ENCODE data around the gene DHX36. TPM values are rescaled to one million over a fixed set of nuclear protein-coding genes. Genes with fewer than 3 reads are reported as not detected.
A peak's percentile ranks its signal among the peaks of the same experiment; 100 is the strongest.

The DHX36 gene
- polyA plus RNA-seq (2013, experiment 1 of 2): 74.0 TPM
- polyA plus RNA-seq (2013, experiment 2 of 2): 73.2 TPM

GRCh38 chr3:154323891-154324738 lies at the start of gene DHX36:
Gene DHX36, minus strand, starts transcription at chr3:154324487. Its CDS starts 71 bp downstream, at chr3:154324416.
- Histone ChIP-seq H3K27me3 (ENCODE audit: insufficient read depth, low read length, poor library complexity) (no peaks in the 10 kb centered on the region), H2AK5ac (ENCODE audit: low read length) (no peak within 1 kb of the TSS), H3K4ac (ENCODE audit: low read depth, low read length) (no peak within 1 kb of the TSS), H3K4me2 (ENCODE audit: low read length) (peak within 1 kb of the TSS; percentile 77), H3K4me1 (ENCODE audit: control insufficient read depth, low read depth, low read length) (peaks cover 12% of the 10 kb centered on the region), H4K5ac (ENCODE audit: low read length) (no peak within 1 kb of the TSS), H3K9ac (ENCODE audit: low read length) (peak within 1 kb of the TSS; percentile 92), H3K4me3 (ENCODE audit: low read length) (peak within 1 kb of the TSS; percentile 99), H2BK5ac (ENCODE audit: low read length) (no peak within 1 kb of the TSS), H2BK15ac (replicated peaks; ENCODE audit: low read depth) (peak within 1 kb of the TSS; percentile 36), H2BK120ac (ENCODE audit: low read depth, low read length) (no peak within 1 kb of the TSS), H3K18ac (ENCODE audit: low read length) (peak within 1 kb of the TSS; percentile 64), H3K79me1 (ENCODE audit: low read length) (peaks cover 2% of the 10 kb centered on the region), H3K79me2 (ENCODE audit: control insufficient read depth, insufficient read depth, low read length) (peaks cover 47% of the 10 kb centered on the region), H3K36me3 (ENCODE audit: control insufficient read depth, insufficient read depth, low read length) (no peaks in the 10 kb centered on the region), H3K56ac (ENCODE audit: low read length) (peak within 1 kb of the TSS; percentile 94), H4K8ac (ENCODE audit: low read depth, low read length) (peak within 1 kb of the TSS; percentile 76), H3K27ac (ENCODE audit: low read depth, low read length) (peak within 1 kb of the TSS; percentile 41), H3K23ac (ENCODE audit: low read length) (no peak within 1 kb of the TSS)
- DNase-seq: peak; percentile 95
- no CpG with 5 or more reads among the region's 45 CpGs for WGBS (ENCODE audit: extremely low coverage, insufficient coverage, low lambda C conversion rate)

- Histone ChIP-seq H4K5ac (ENCODE audit: low read length) (no peak overlapping the region), H3K79me1 (ENCODE audit: low read length) (no peaks in the 10 kb centered on the region), H3K56ac (ENCODE audit: low read length) (no peak overlapping the region), H3K27me3 (ENCODE audit: insufficient read depth, low read length, poor library complexity) (no peaks in the 10 kb centered on the region), H3K4me1 (ENCODE audit: control insufficient read depth, low read depth, low read length) (no peaks in the 10 kb centered on the region), H3K4ac (ENCODE audit: low read depth, low read length) (no peak overlapping the region), H2BK120ac (ENCODE audit: low read depth, low read length) (no peak overlapping the region), H4K8ac (ENCODE audit: low read depth, low read length) (no peak overlapping the region), H2BK5ac (ENCODE audit: low read length) (no peak overlapping the region), H3K9ac (ENCODE audit: low read length) (no peak overlapping the region), H3K23ac (ENCODE audit: low read length) (no peak overlapping the region), H3K18ac (ENCODE audit: low read length) (no peak overlapping the region), H3K79me2 (ENCODE audit: control insufficient read depth, insufficient read depth, low read length) (no peaks in the 10 kb centered on the region), H3K4me3 (ENCODE audit: low read length) (no peak overlapping the region), H2AK5ac (ENCODE audit: low read length) (no peak overlapping the region), H3K27ac (ENCODE audit: low read depth, low read length) (no peak overlapping the region), H3K36me3 (ENCODE audit: control insufficient read depth, insufficient read depth, low read length) (no peaks in the 10 kb centered on the region), H2BK15ac (replicated peaks; ENCODE audit: low read depth) (no peak overlapping the region), H3K4me2 (ENCODE audit: low read length) (no peak overlapping the region)
- DNase-seq: peak; percentile 81
- no CpG with 5 or more reads among the region's 3 CpGs for WGBS (ENCODE audit: extremely low coverage, insufficient coverage, low lambda C conversion rate)
Measured at GRCh38 chr3:154367221-154367620, 42.9 kb upstream of the DHX36 start.

GRCh38 chr3:154364849-154365248 lies 40.6 kb upstream of the DHX36 start:
- Histone ChIP-seq H3K27me3 (ENCODE audit: insufficient read depth, low read length, poor library complexity) (no peaks in the 10 kb centered on the region), H3K4me3 (ENCODE audit: low read length) (no peak overlapping the region), H2BK5ac (ENCODE audit: low read length) (no peak overlapping the region), H2AK5ac (ENCODE audit: low read length) (no peak overlapping the region), H3K56ac (ENCODE audit: low read length) (no peak overlapping the region), H4K8ac (ENCODE audit: low read depth, low read length) (no peak overlapping the region), H3K4me1 (ENCODE audit: control insufficient read depth, low read depth, low read length) (no peaks in the 10 kb centered on the region), H4K5ac (ENCODE audit: low read length) (no peak overlapping the region), H3K79me2 (ENCODE audit: control insufficient read depth, insufficient read depth, low read length) (no peaks in the 10 kb centered on the region), H3K79me1 (ENCODE audit: low read length) (no peaks in the 10 kb centered on the region), H3K23ac (ENCODE audit: low read length) (no peak overlapping the region), H2BK15ac (replicated peaks; ENCODE audit: low read depth) (no peak overlapping the region), H3K36me3 (ENCODE audit: control insufficient read depth, insufficient read depth, low read length) (no peaks in the 10 kb centered on the region), H2BK120ac (ENCODE audit: low read depth, low read length) (no peak overlapping the region), H3K18ac (ENCODE audit: low read length) (peak overlapping the region; percentile 64), H3K4me2 (ENCODE audit: low read length) (no peak overlapping the region), H3K4ac (ENCODE audit: low read depth, low read length) (no peak overlapping the region), H3K9ac (ENCODE audit: low read length) (no peak overlapping the region), H3K27ac (ENCODE audit: low read depth, low read length) (no peak overlapping the region)
- no peak for DNase-seq

- Histone ChIP-seq H3K79me2 (ENCODE audit: control insufficient read depth, insufficient read depth, low read length) (no peaks in the 10 kb centered on the region), H3K4me3 (ENCODE audit: low read length) (no peak overlapping the region), H3K18ac (ENCODE audit: low read length) (no peak overlapping the region), H3K4ac (ENCODE audit: low read depth, low read length) (no peak overlapping the region), H3K36me3 (ENCODE audit: control insufficient read depth, insufficient read depth, low read length) (no peaks in the 10 kb centered on the region), H3K4me1 (ENCODE audit: control insufficient read depth, low read depth, low read length) (no peaks in the 10 kb centered on the region), H2BK15ac (replicated peaks; ENCODE audit: low read depth) (no peak overlapping the region), H3K9ac (ENCODE audit: low read length) (no peak overlapping the region), H3K27ac (ENCODE audit: low read depth, low read length) (no peak overlapping the region), H3K4me2 (ENCODE audit: low read length) (no peak overlapping the region), H2BK5ac (ENCODE audit: low read length) (no peak overlapping the region), H3K56ac (ENCODE audit: low read length) (no peak overlapping the region), H3K23ac (ENCODE audit: low read length) (no peak overlapping the region), H2AK5ac (ENCODE audit: low read length) (no peak overlapping the region), H2BK120ac (ENCODE audit: low read depth, low read length) (no peak overlapping the region), H3K27me3 (ENCODE audit: insufficient read depth, low read length, poor library complexity) (no peaks in the 10 kb centered on the region), H3K79me1 (ENCODE audit: low read length) (no peaks in the 10 kb centered on the region), H4K8ac (ENCODE audit: low read depth, low read length) (no peak overlapping the region), H4K5ac (ENCODE audit: low read length) (no peak overlapping the region)
- DNase-seq: no peak
- no CpG with 5 or more reads among the region's 1 CpG for WGBS (ENCODE audit: extremely low coverage, insufficient coverage, low lambda C conversion rate)
Measured at GRCh38 chr3:154361099-154361498, 36.8 kb upstream of the DHX36 start.

- Histone ChIP-seq H3K4me1 (ENCODE audit: control insufficient read depth, low read depth, low read length) (no peaks in the 10 kb centered on the region), H3K79me2 (ENCODE audit: control insufficient read depth, insufficient read depth, low read length) (no peaks in the 10 kb centered on the region), H2BK5ac (ENCODE audit: low read length) (no peak overlapping the region), H3K18ac (ENCODE audit: low read length) (no peak overlapping the region), H4K5ac (ENCODE audit: low read length) (no peak overlapping the region), H2BK120ac (ENCODE audit: low read depth, low read length) (no peak overlapping the region), H2BK15ac (replicated peaks; ENCODE audit: low read depth) (no peak overlapping the region), H2AK5ac (ENCODE audit: low read length) (no peak overlapping the region), H3K4me2 (ENCODE audit: low read length) (no peak overlapping the region), H3K4ac (ENCODE audit: low read depth, low read length) (no peak overlapping the region), H3K56ac (ENCODE audit: low read length) (no peak overlapping the region), H3K23ac (ENCODE audit: low read length) (no peak overlapping the region), H3K36me3 (ENCODE audit: control insufficient read depth, insufficient read depth, low read length) (no peaks in the 10 kb centered on the region), H3K9ac (ENCODE audit: low read length) (no peak overlapping the region), H3K27me3 (ENCODE audit: insufficient read depth, low read length, poor library complexity) (no peaks in the 10 kb centered on the region), H3K79me1 (ENCODE audit: low read length) (no peaks in the 10 kb centered on the region), H3K27ac (ENCODE audit: low read depth, low read length) (no peak overlapping the region), H3K4me3 (ENCODE audit: low read length) (no peak overlapping the region), H4K8ac (ENCODE audit: low read depth, low read length) (no peak overlapping the region)
- WGBS (ENCODE audit: extremely low coverage, insufficient coverage, low lambda C conversion rate): no CpG with 5 or more reads among the region's 1 CpG
- no peak for DNase-seq
Measured at GRCh38 chr3:154356009-154356408, 31.7 kb upstream of the DHX36 start.

GRCh38 chr3:154349223-154349622 lies 24.9 kb upstream of the DHX36 start:
- Histone ChIP-seq H3K27ac (ENCODE audit: low read depth, low read length) (no peak overlapping the region), H3K27me3 (ENCODE audit: insufficient read depth, low read length, poor library complexity) (no peaks in the 10 kb centered on the region), H3K18ac (ENCODE audit: low read length) (no peak overlapping the region), H2BK15ac (replicated peaks; ENCODE audit: low read depth) (no peak overlapping the region), H3K56ac (ENCODE audit: low read length) (no peak overlapping the region), H2BK120ac (ENCODE audit: low read depth, low read length) (no peak overlapping the region), H3K4me1 (ENCODE audit: control insufficient read depth, low read depth, low read length) (no peaks in the 10 kb centered on the region), H3K9ac (ENCODE audit: low read length) (no peak overlapping the region), H4K5ac (ENCODE audit: low read length) (no peak overlapping the region), H3K79me2 (ENCODE audit: control insufficient read depth, insufficient read depth, low read length) (no peaks in the 10 kb centered on the region), H2BK5ac (ENCODE audit: low read length) (no peak overlapping the region), H3K4me3 (ENCODE audit: low read length) (no peak overlapping the region), H2AK5ac (ENCODE audit: low read length) (no peak overlapping the region), H3K23ac (ENCODE audit: low read length) (no peak overlapping the region), H3K4ac (ENCODE audit: low read depth, low read length) (no peak overlapping the region), H3K4me2 (ENCODE audit: low read length) (no peak overlapping the region), H4K8ac (ENCODE audit: low read depth, low read length) (no peak overlapping the region), H3K79me1 (ENCODE audit: low read length) (no peaks in the 10 kb centered on the region), H3K36me3 (ENCODE audit: control insufficient read depth, insufficient read depth, low read length) (no peaks in the 10 kb centered on the region)
- DNase-seq: no peak
- whole genome bisulfite sequencing (ENCODE audit: extremely low coverage, insufficient coverage, low lambda C conversion rate): no CpG with 5 or more reads among the region's 2 CpGs
